H1 (cell line): ENCODE measurements around the gene DCP2.

Source experiments
- CBX8 ChIP-seq: fragments of 300-800, 300-1000 bp; sonication (generic); IDR thresholded peaks from 2 replicates; pipeline ENCODE4 v1.7.1; 2016; ENCODE audit warnings: low read depth, low read length, borderline replicate concordance
- NRF1 ChIP-seq: IDR thresholded peaks from 2 replicates; pipeline ENCODE4 v1.6.1; 2011; ENCODE audit warnings: mild to moderate bottlenecking, low read depth, low read length, improper control_type of control experiment

- TF ChIP-seq CBX8: no peak
- TF ChIP-seq NRF1: no peak
Measured at GRCh38 chr5:112958093-112959088, 18.2 kb upstream of the DCP2 start.
